ENCODE results near the gene SLC8B1.
A peak's percentile ranks its signal among the peaks of the same experiment; 100 is the strongest.
"Not testable (repeated sequence)": the region's sequence is repeated elsewhere in the genome, so short reads cannot be mapped to it uniquely, and the experiment has no call there.

The SLC8B1 gene

DNA sequence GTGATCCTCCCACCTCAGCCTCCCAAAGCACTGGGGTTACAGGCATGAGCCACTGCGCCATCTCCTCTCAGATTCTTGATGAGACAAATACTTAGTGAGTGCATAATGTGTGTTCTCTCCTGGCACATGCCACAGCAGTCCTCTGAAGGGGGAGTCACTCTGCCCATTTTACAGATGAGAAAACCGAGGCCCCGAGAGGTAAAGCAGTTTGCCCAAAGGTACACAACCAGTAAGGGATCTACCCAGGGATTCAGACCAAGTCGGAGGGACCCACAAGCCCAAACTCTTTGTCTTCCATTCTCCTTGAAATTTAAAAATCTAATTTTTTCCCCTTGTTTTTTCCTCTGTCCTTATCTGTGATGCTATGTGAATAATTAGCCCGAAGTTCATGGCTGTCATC is 29.8 kb upstream of the SLC8B1 start:
- H3K4me1 ChIP-seq (ENCODE audit: insufficient read depth, low read length), result no peaks in the 10 kb centered on the region; the same call in 1 of the 2 replicates
- H3K9ac ChIP-seq (ENCODE audit: low read depth, low read length), result no peak overlapping the region
- no peaks in the 10 kb centered on the region for H3K36me3 ChIP-seq (ENCODE audit: insufficient read depth, low read length)
- H3K9me3 ChIP-seq (ENCODE audit: control insufficient read depth, insufficient read depth, low read length), result no peaks in the 10 kb centered on the region

- no peaks in the 10 kb centered on the region for H3K9me3 ChIP-seq (ENCODE audit: control insufficient read depth, insufficient read depth, low read length)
- no peaks in the 10 kb centered on the region for H3K36me3 ChIP-seq (ENCODE audit: insufficient read depth, low read length)
- no peaks in the 10 kb centered on the region; the same call in 1 of the 2 replicates for H3K4me1 ChIP-seq (ENCODE audit: insufficient read depth, low read length)
- no peak overlapping the region for H3K9ac ChIP-seq (ENCODE audit: low read depth, low read length)
Measured at GRCh38 chr12:113361574-113362370, 26.9 kb upstream of the SLC8B1 start.

DNA sequence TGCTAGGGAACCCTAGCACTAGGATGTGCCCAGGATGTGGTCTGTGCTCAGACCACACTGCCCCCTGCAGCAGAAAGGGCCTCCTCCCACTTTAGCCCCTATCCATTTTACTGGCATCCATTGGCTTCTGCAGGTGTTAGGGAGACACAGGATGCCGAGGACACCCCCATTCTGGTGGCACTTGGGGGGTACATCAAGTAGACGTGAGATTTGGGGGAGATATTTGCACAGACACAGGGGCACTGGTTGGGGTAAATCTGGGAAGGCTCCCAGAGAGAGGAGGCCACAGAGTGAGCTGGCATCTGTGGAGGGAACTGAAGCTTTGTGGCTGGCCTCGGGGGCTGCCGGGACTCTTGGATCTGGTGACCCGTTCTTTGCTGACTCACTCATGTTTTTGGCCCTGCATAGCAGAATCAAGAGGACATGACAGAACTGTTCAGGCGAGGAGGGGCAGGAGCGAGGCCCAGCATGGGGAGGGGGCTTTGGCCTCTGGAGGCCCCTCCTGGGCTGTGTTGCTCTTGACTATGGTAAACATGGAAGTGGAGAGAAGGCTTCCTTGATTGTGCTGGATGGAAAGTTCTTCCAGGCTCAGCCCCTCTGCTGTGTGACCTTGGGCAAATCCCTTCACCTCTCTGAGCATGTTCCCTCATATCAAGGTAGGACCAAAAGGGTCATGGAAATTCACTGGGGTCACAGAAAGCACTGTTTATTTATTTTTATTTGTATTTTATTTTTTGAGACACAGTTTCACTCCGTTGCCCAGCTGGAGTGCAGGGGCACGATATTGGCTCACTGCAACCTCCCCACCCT is 25.2 kb upstream of the SLC8B1 start:
- Histone ChIP-seq H3K4me1 (ENCODE audit: insufficient read depth, low read length) (no peaks in the 10 kb centered on the region; the same call in 1 of the 2 replicates), H3K9ac (ENCODE audit: low read depth, low read length) (no peak overlapping the region; the same call in 1 of the 2 replicates), H3K9me3 (ENCODE audit: control insufficient read depth, insufficient read depth, low read length) (no peaks in the 10 kb centered on the region), H3K36me3 (ENCODE audit: insufficient read depth, low read length) (no peaks in the 10 kb centered on the region)

GRCh38 chr12:113359133-113359938 is 24.4 kb upstream of the SLC8B1 start:
- Histone ChIP-seq H3K9ac (ENCODE audit: low read depth, low read length) (peak overlapping the region; percentile 68; the same call in 1 of the 2 replicates), H3K36me3 (ENCODE audit: insufficient read depth, low read length) (no peaks in the 10 kb centered on the region), H3K9me3 (ENCODE audit: control insufficient read depth, insufficient read depth, low read length) (no peaks in the 10 kb centered on the region), H3K4me1 (ENCODE audit: insufficient read depth, low read length) (no peaks in the 10 kb centered on the region; the same call in 1 of the 2 replicates)

DNA sequence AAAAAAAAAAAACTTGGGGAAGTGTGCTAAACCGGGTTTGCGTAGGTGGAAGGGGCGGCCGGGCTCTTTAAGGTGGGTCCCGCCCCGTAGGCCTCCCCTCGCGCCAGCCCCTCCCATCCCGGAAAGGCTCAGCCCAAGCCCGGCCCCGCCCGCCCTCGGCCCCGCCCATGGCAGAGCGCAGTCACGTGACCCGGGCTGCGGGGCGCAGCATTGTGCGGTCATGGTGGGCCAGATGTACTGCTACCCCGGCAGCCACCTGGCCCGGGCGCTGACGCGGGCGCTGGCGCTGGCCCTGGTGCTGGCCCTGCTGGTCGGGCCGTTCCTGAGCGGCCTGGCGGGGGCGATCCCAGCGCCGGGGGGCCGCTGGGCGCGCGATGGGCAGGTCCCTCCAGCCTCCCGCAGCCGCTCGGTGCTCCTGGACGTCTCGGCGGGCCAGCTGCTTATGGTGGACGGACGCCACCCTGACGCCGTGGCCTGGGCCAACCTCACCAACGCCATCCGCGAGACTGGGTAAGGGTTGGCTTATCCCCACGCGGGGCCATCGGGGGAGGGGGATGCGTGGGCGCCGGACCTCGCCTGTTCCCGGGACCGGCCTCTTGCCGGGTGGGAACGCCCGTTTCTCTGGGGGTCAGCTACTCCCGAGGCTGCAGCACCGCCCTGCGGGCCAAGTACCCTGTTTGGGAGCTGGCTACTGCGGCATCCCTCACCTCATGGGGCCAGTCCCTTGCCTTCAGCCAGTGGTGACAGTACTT is 23.6 kb upstream of the SLC8B1 start, which contains the start of gene PLBD2:
TSS of gene PLBD2 (plus strand) at position 207 of the 752 bp plus-strand sequence. CDS start at position 221, 14 bp downstream.
- H3K4me1 ChIP-seq (ENCODE audit: insufficient read depth, low read length), result no peaks in the 10 kb centered on the region; the same call in 1 of the 2 replicates
- H3K9ac ChIP-seq (ENCODE audit: low read depth, low read length), result peak within 1 kb of the TSS; percentile 68
- H3K36me3 ChIP-seq (ENCODE audit: insufficient read depth, low read length), result no peaks in the 10 kb centered on the region
- no peaks in the 10 kb centered on the region for H3K9me3 ChIP-seq (ENCODE audit: control insufficient read depth, insufficient read depth, low read length)

DNA sequence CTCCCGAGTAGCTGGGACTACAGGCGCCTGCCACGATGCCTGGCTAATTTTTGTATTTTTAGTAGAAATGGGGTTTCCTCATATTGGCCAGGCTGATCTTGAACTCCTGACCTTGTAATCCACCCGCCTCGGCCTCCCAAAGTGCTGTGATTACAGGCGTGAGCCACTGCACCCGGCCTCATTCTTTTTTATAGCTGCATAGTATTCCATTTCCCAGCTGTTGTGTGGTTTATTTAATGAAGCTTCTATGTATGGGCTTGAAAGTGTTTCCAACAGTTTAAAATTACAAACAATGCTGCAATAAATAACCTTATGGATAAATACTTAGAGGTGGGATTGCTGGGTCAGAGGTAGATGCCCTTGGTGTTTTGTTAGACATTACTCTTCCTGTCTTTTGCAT is 19.3 kb upstream of the SLC8B1 start:
- not testable (repeated sequence) for H3K9me3 ChIP-seq (ENCODE audit: control insufficient read depth, insufficient read depth, low read length); H3K4me1 ChIP-seq (ENCODE audit: insufficient read depth, low read length); H3K36me3 ChIP-seq (ENCODE audit: insufficient read depth, low read length); H3K9ac ChIP-seq (ENCODE audit: low read depth, low read length)

- Histone ChIP-seq H3K9ac (ENCODE audit: low read depth, low read length) (no peak overlapping the region), H3K36me3 (ENCODE audit: insufficient read depth, low read length) (no peaks in the 10 kb centered on the region)
Measured at GRCh38 chr12:113351089-113351488, 16.2 kb upstream of the SLC8B1 start.

DNA sequence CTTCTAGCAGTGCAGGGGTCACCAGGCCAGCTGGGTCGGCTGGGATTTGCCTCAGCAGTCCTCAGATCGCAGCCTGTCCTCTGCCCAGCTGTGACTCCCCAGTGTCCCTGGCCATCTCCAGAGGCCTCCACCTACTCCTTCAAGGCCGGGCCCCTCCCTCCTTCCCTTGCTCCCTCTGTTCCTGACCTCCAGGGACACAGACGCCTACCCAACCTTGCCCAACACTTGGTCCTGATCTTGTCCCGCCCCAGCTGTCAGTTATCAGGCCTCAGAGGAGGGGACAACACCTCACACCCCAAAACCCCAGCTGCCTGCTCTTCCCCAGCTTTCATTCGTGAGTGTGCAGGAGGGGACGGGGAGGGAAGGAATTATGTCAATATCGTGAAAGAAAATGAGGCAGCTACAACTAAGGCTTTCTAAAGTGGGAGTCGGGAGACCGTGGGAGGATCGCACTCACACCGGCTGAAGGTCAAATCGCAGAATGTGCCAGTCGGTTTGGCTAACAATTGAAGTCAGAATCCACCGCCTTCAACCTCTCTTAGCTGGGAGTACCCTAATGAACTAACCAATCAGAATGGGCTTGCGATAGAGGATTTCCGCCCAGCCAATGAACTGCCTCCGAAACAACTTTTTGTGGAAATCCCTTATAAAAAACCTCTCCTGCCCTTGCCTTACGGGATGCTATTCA is 14.1 kb upstream of the SLC8B1 start:
- no peaks in the 10 kb centered on the region for H3K9me3 ChIP-seq (ENCODE audit: control insufficient read depth, insufficient read depth, low read length)
- no peaks in the 10 kb centered on the region; the same call in 1 of the 2 replicates for H3K4me1 ChIP-seq (ENCODE audit: insufficient read depth, low read length)
- H3K36me3 ChIP-seq (ENCODE audit: insufficient read depth, low read length), result no peaks in the 10 kb centered on the region
- peak overlapping the region; percentile 32; the same call in 1 of the 2 replicates for H3K9ac ChIP-seq (ENCODE audit: low read depth, low read length)

More at GRCh38 chr12:113351089-113351488, 16.2 kb upstream of the SLC8B1 start:
- Histone ChIP-seq H3K4me1 (ENCODE audit: insufficient read depth, low read length) (no peaks in the 10 kb centered on the region; the same call in 1 of the 2 replicates), H3K9me3 (ENCODE audit: control insufficient read depth, insufficient read depth, low read length) (no peaks in the 10 kb centered on the region)

DNA sequence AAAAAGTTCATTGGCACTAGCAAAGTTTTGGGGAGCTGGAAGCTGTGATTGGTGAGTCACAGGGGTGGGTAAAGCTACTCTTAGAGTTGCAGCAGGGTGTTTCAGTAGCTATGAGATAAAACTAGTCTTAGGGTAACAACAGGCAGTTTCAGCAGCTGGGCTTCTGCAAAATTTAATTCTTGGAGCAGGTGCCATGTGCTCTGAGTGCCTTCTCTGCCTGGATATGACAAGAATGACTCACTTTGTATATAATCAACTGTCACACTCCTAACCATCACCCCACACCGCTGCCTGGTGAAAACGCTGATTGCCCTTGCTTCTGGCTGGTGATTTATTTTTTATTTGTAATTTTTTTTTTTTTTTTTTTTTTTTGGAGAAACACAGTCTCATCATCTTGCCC is 13.0 kb upstream of the SLC8B1 start:
- no peaks in the 10 kb centered on the region; the same call in 1 of the 2 replicates for H3K4me1 ChIP-seq (ENCODE audit: insufficient read depth, low read length)
- no peaks in the 10 kb centered on the region for H3K9me3 ChIP-seq (ENCODE audit: control insufficient read depth, insufficient read depth, low read length)
- H3K36me3 ChIP-seq (ENCODE audit: insufficient read depth, low read length), result no peaks in the 10 kb centered on the region
- no peak overlapping the region for H3K9ac ChIP-seq (ENCODE audit: low read depth, low read length)

DNA sequence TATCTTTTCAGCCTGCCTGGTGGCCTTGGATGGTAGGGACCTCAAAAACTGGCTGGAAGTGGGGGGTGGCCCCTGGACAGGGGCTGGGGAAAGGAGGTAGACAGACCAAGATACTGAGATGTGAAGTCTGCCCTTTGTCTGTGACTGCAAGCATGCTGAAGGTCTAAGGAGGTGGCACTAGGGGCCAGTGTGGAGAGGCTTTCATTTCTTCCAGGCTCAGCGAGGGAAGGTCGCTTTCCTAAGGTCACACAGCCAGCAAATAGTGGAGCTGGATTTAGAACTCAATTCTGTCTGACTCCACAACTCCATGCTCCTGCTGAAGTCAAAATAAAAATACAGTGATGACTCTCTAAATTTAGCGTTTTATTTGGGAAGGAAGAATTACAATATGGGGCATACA is 12.2 kb upstream of the SLC8B1 start:
- Histone ChIP-seq H3K4me1 (ENCODE audit: insufficient read depth, low read length) (no peaks in the 10 kb centered on the region; the same call in 1 of the 2 replicates), H3K9ac (ENCODE audit: low read depth, low read length) (no peak overlapping the region), H3K36me3 (ENCODE audit: insufficient read depth, low read length) (no peaks in the 10 kb centered on the region), H3K9me3 (ENCODE audit: control insufficient read depth, insufficient read depth, low read length) (no peaks in the 10 kb centered on the region)

DNA sequence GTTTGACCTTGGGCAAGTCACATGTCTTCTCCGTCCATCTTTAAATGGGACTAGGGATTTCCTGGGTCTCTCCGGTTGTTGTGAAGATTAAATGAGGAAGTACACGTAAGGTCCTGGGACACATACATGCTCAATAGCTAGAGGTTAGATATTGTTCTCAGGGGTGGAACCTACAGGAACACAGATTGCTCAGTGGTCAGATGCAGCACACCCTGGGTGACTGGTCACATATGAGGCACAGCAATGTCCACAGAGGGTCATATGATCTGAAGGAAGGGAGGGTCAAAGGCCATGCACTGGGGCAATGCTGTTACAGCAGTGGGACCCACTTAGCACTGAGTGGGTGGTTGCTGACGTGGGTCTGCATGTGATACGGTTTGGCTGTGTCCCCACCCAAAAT is 11.4 kb upstream of the SLC8B1 start:
- no peaks in the 10 kb centered on the region for H3K9me3 ChIP-seq (ENCODE audit: control insufficient read depth, insufficient read depth, low read length)
- no peaks in the 10 kb centered on the region; the same call in 1 of the 2 replicates for H3K4me1 ChIP-seq (ENCODE audit: insufficient read depth, low read length)
- no peaks in the 10 kb centered on the region for H3K36me3 ChIP-seq (ENCODE audit: insufficient read depth, low read length)
- no peak overlapping the region for H3K9ac ChIP-seq (ENCODE audit: low read depth, low read length)

GRCh38 chr12:113345318-113345717 is 10.4 kb upstream of the SLC8B1 start:
- H3K4me1 ChIP-seq (ENCODE audit: insufficient read depth, low read length), result no peaks in the 10 kb centered on the region; the same call in 1 of the 2 replicates
- H3K36me3 ChIP-seq (ENCODE audit: insufficient read depth, low read length), result no peaks in the 10 kb centered on the region
- H3K9me3 ChIP-seq (ENCODE audit: control insufficient read depth, insufficient read depth, low read length), result no peaks in the 10 kb centered on the region
- H3K9ac ChIP-seq (ENCODE audit: low read depth, low read length), result no peak overlapping the region

DNA sequence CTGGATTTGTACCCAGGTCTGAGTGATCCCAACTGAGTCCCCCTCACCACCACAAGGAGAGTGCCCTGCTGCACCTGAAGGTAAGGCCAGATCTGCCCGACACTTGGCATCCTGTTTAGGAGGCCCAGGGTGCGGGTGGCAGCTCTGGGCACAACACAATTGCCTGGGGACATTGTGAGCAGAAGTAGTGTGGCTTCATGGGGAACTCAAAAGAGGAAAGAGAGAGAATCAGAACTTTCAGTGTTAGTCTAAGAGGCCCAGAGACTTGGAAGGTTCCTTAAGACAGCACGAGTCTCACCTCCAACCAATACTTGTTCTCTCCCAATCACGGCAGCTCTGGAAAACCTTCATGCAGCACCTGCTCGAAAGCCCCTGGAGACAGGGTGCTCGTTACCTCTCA is 6.6 kb upstream of the SLC8B1 start:
- Histone ChIP-seq H3K9me3 (ENCODE audit: control insufficient read depth, insufficient read depth, low read length) (no peaks in the 10 kb centered on the region), H3K9ac (ENCODE audit: low read depth, low read length) (no peak overlapping the region), H3K36me3 (ENCODE audit: insufficient read depth, low read length) (no peaks in the 10 kb centered on the region), H3K4me1 (ENCODE audit: insufficient read depth, low read length) (no peaks in the 10 kb centered on the region)
